Liver (tissue), 9 donors: ENCODE data around the gene E2F3. TPM values are rescaled to one million over a fixed set of nuclear protein-coding genes. Genes with fewer than 3 reads are reported as not detected.

Experiments used
- DNase-seq: peaks from one replicate; pipeline ENCODE4 v3.0.0-alpha.2; 2017; ENCODE audit warnings: low spot score
- H3K27ac ChIP-seq, 2 donors: one replicate each; pipeline ENCODE4 v1.7.0; 2013; ENCODE audit warnings: inconsistent platforms in 2 of 2, low read length in 2 of 2, control low read depth in 1 of 2, low read depth in 1 of 2, mild to moderate bottlenecking in 1 of 2
- H3K27me3 ChIP-seq, 4 donors: one replicate each; pipeline versions ENCODE4 v1.6.1 to v1.7.0; 2013; ENCODE audit warnings: low read length in 3 of 4, inconsistent platforms in 1 of 4, mild to moderate bottlenecking in 1 of 4, moderate library complexity in 1 of 4; ENCODE audit not compliant: control insufficient read depth in 4 of 4, insufficient read depth in 4 of 4
- H3K36me3 ChIP-seq, 4 donors: one replicate each; pipeline versions ENCODE4 v1.6.1 to v1.7.0; 2013; ENCODE audit warnings: low read length in 3 of 4, mild to moderate bottlenecking in 3 of 4, low read depth in 1 of 4, moderate library complexity in 1 of 4; ENCODE audit not compliant: control insufficient read depth in 4 of 4, insufficient read depth in 3 of 4
- H3K4me1 ChIP-seq, 4 donors: one replicate each; pipeline versions ENCODE4 v1.6.1 to v1.7.0; 2013; ENCODE audit warnings: low read length in 3 of 4, mild to moderate bottlenecking in 3 of 4, moderate library complexity in 1 of 4; ENCODE audit not compliant: control insufficient read depth in 4 of 4, insufficient read depth in 4 of 4
- H3K4me3 ChIP-seq, 3 donors: one replicate each; pipeline versions ENCODE4 v1.6.1 to v1.7.0; 2013; ENCODE audit warnings: low read length in 3 of 3, control low read depth in 1 of 3, low read depth in 1 of 3, mild to moderate bottlenecking in 1 of 3
- H3K9ac ChIP-seq, 2 donors: one replicate each; pipeline ENCODE4 v1.7.0; 2013; ENCODE audit warnings: low read length in 2 of 2, mild to moderate bottlenecking in 2 of 2, moderate library complexity in 2 of 2, control low read depth in 1 of 2, low read depth in 1 of 2
- H3K9me3 ChIP-seq, 4 donors: one replicate each; pipeline versions ENCODE4 v1.6.1 to v1.7.0; 2013; ENCODE audit warnings: low read length in 3 of 4; ENCODE audit not compliant: control insufficient read depth in 4 of 4
- EGR1 ChIP-seq, 2 donors: IDR thresholded peaks; 2 replicates each; pipeline ENCODE4 v1.6.1; 2016 to 2018; ENCODE audit warnings: antibody characterized with exemption in 2 of 2, low read depth in 2 of 2
- GABPA ChIP-seq, 2 donors: IDR thresholded peaks in 1 of 2; conservative IDR thresholded peaks in 1 of 2; 2 replicates each; pipeline ENCODE4 v1.6.1; 2016; ENCODE audit warnings: antibody characterized with exemption in 2 of 2, mild to moderate bottlenecking in 1 of 2, moderate library complexity in 1 of 2
- HNF4A ChIP-seq, 2 donors: conservative IDR thresholded peaks; 2 replicates each; pipeline ENCODE4 v1.6.1; 2016; ENCODE audit warnings: antibody characterized with exemption in 2 of 2, mild to moderate bottlenecking in 2 of 2
- HNF4G ChIP-seq: IDR thresholded peaks from 2 replicates; pipeline ENCODE4 v1.6.1; 2016; ENCODE audit warnings: antibody characterized with exemption
- JUND ChIP-seq, 2 donors: IDR thresholded peaks; 2 replicates each; pipeline ENCODE4 v1.6.1; 2016; ENCODE audit warnings: antibody characterized with exemption in 2 of 2
- NR2F2 ChIP-seq: IDR thresholded peaks from 2 replicates; pipeline ENCODE4 v1.6.1; 2016; ENCODE audit warnings: antibody characterized with exemption
- RAD21 ChIP-seq, 2 donors: IDR thresholded peaks; 2 replicates each; pipeline ENCODE4 v1.6.1; 2016; ENCODE audit warnings: antibody characterized with exemption in 2 of 2, mild to moderate bottlenecking in 2 of 2
- RXRA ChIP-seq, 2 donors: IDR thresholded peaks; 2 replicates each; pipeline ENCODE4 v1.6.1; 2017 to 2018; ENCODE audit warnings: antibody characterized with exemption in 2 of 2, mild to moderate bottlenecking in 1 of 2
- WGBS: extraction: QIAGEN DNeasy Blood & Tissue Kit; methylation state at CpG from one replicate; pipeline ENCODE4 v1.1.7; 2013; 5-methylcytosine and 5-hydroxymethylcytosine counted together
- polyA plus RNA-seq, 2 donors: library from polyadenylated mRNA; stranded (reverse) in 1 of 2; unstranded in 1 of 2; fragments of 200-250 nt in 1 of 2; fragments of >200 nt in 1 of 2; fragmentation: Nextera tagmentation in 1 of 2; extraction: Ambion mirVana in 1 of 2; gene quantifications; one replicate each; pipeline versions ENCODE4 v1.2.1 to v1.2.3, GENCODE V29; 2013 to 2015
- total RNA-seq, 2 donors: library from RNA; depleted of rRNA; stranded (reverse); fragments of >200 nt; gene quantifications; one replicate each; pipeline ENCODE4 v1.2.3, GENCODE V29; 2014
- TF ChIP-seq, protein P1 (sequence below): IDR thresholded peaks from 2 replicates; pipeline ENCODE4 v1.6.1; 2016; ENCODE audit warnings: antibody characterized with exemption
- donor health status: healthy.
- donor health status: healthy.
- donor health status: healthy.
- donor health status: healthy.
- donor health status: healthy.

Gene E2F3
- total and polyA plus RNA-seq, 4 donors = 1.4 to 5.0 (median 1.9) TPM

- peak; percentile 54 for DNase-seq
- Histone ChIP-seq H3K9ac (peak overlapping the region in 1 of 2 donors; percentile 27), H3K27ac (peak overlapping the region; percentile 75 to 90), H3K36me3 (no peaks in the 10 kb centered on the region), H3K27me3 (no peaks in the 10 kb centered on the region), H3K4me1 (peaks cover 2 to 10% (median 7%) of the 10 kb centered on the region in 4 donors), H3K9me3 (no peaks in the 10 kb centered on the region), H3K4me3 (peak overlapping the region in 2 of 3 donors; percentile 57 to 95)
- no peak for TF ChIP-seq EGR1 (IDR thresholded peaks at IDR 0.05; ENCODE audit: low read depth in 2 of 2)
- no peak for TF ChIP-seq HNF4G
- TF ChIP-seq NR2F2 = no peak
- WGBS = under 1% methylated on average over 73 of the region's 73 CpGs
These were observed 827 bp downstream of the E2F3 start for GRCh38 chr6:20402342-20403069.

DNA sequence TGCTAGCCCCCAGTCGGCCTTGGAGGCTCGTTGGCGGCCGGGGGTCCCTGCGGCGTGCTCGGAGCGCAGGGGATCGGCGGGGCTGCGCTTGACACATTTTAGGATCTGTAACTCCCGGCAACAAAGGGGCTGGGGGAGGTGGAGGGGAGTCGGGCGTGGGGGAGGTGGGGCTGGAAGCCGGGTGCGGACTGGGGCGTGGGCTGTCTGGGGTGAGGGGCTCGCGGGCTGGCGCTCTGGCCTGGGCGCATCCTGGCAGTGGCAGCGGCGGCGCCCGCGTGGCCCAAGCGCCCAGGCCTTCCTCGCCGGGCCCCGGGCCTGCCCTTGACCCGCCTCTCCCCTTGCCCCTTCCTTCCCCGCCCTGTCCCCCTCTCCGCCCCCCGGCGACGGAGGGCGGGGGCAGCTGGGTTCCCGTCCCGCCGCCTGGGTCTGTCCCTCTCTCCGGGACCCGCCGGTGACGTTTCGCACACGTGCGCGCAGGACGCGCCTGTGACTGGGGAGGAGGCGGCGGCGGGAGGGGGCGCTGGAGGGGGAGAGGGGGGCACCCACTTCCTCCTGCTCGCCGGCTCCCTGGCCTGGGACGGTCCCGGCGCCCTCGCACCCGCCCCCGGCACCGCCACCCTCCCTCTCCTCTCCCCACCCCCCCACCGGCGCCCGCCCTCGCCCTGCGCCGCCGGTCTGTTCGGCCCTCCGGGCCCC lies 1.5 kb downstream of the E2F3 start:
- peak overlapping the region; percentile 78 to 90 for H3K27ac ChIP-seq
- H3K9ac ChIP-seq = no peak overlapping the region
- no peaks in the 10 kb centered on the region for H3K27me3 ChIP-seq
- H3K9me3 ChIP-seq = no peaks in the 10 kb centered on the region
- TF ChIP-seq, protein P1, sequence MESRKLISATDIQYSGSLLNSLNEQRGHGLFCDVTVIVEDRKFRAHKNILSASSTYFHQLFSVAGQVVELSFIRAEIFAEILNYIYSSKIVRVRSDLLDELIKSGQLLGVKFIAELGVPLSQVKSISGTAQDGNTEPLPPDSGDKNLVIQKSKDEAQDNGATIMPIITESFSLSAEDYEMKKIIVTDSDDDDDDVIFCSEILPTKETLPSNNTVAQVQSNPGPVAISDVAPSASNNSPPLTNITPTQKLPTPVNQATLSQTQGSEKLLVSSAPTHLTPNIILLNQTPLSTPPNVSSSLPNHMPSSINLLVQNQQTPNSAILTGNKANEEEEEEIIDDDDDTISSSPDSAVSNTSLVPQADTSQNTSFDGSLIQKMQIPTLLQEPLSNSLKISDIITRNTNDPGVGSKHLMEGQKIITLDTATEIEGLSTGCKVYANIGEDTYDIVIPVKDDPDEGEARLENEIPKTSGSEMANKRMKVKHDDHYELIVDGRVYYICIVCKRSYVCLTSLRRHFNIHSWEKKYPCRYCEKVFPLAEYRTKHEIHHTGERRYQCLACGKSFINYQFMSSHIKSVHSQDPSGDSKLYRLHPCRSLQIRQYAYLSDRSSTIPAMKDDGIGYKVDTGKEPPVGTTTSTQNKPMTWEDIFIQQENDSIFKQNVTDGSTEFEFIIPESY = no peak
- TF ChIP-seq RXRA (IDR thresholded peaks at IDR 0.05) (peak in 1 of 2 donors; percentile 4), RAD21 (IDR thresholded peaks at IDR 0.05) (peak in 1 of 2 donors; percentile 10), HNF4A (conservative IDR thresholded peaks at IDR 0.05) (peak in 1 of 2 donors; percentile 11)
- WGBS = under 1% methylated on average over 72 of the region's 72 CpGs
- H3K4me1 ChIP-seq = peaks cover 2 to 10% (median 7%) of the 10 kb centered on the region in 4 donors
- DNase-seq = peak; percentile 76
- H3K4me3 ChIP-seq = peak overlapping the region in 2 of 3 donors; percentile 57 to 95
- H3K36me3 ChIP-seq = no peaks in the 10 kb centered on the region

DNA sequence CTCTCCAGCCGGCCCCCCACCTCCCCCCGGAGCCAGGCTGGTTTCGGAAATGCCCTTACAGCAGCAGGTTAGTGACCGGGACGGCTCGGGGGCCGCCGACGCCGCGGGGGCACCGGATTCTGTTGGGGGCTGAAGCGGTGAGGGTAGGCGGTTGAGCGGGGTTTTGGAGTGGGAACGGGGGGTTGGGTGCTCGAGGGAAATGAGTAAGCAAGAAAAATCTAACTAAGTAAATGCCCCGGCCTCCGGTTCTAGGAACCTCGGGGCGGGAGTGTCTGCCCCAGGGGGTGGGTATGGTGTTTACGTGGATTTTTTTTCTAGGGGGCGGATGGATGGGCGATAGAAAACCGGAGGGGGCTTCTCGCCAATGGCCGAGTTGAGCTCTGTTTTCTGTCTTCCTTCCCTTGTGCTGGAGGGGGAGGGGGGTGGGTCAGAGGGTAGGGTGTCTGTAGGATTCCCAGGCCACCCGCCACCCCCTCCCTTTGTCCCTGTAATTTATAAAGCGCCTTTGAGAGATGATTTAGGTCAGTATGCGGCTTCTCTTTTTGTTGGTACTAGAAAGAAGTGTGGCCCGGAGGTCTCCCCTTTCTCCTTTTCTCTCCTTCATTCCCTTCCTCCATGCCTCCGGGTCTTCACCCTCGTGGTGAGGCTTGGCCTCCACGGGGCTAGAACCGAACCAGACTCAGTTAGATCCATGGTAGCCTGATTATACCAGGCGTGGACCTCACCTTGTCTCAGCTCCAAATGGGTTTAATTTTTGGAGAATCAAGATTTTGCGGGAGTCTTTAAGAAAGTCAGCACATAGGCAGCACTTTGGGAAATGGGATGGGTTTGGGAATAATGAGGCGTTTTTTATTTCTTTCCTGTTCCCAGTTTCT lies 2.3 kb downstream of the E2F3 start:
- Histone ChIP-seq H3K9me3 (no peaks in the 10 kb centered on the region), H3K27ac (peak overlapping the region; percentile 78 to 90), H3K36me3 (no peaks in the 10 kb centered on the region), H3K4me3 (peak overlapping the region; percentile 42 to 95 (median 54)), H3K4me1 (peaks cover 2 to 10% (median 7%) of the 10 kb centered on the region in 4 donors), H3K27me3 (no peaks in the 10 kb centered on the region), H3K9ac (peak overlapping the region; percentile 64 to 72)
- DNase-seq = no peak
- TF ChIP-seq NR2F2 = no peak
- no peak for TF ChIP-seq JUND (IDR thresholded peaks at IDR 0.05)
- no peak for TF ChIP-seq RXRA (IDR thresholded peaks at IDR 0.05)
- no peak for TF ChIP-seq GABPA (IDR thresholded peaks at IDR 0.05 in 1 of 2, conservative IDR thresholded peaks at IDR 0.05 in 1 of 2)
- 2% methylated on average over 38 of the region's 38 CpGs for WGBS
